Stimulated activated CD8-positive, alpha-beta memory T cell treated with anti-CD3 and anti-CD28 coated beads, Interleukin-15, amount 100 ng/mL, for 24 hours (primary cell): ENCODE data around the gene ZC3H7A.

Source experiments
- DNase-seq: peaks from one replicate; pipeline ENCODE4 v3.0.0-alpha.2; 2020; ENCODE audit warnings: low read depth

Gene ZC3H7A

DNA sequence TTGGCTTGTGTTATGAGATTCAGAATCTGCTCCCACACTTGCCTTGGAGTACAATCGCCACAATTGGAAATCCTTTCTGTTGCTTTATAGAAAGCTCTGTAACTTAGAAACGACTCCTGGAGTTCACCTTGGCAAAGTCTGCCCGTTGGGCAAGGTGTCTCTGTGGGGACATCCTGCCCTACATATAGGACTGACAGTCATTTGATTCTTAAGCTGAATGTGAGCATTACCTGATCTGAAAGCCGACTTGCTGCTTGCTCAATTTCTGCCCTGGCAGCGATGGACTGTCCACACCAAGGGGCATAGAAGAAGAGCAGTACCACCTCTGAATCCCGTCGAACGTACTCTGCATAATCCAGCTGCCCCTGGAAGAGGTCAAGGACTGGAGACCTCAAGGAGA is 61.3 kb downstream of the ZC3H7A start:
- DNase-seq, result no peak

DNA sequence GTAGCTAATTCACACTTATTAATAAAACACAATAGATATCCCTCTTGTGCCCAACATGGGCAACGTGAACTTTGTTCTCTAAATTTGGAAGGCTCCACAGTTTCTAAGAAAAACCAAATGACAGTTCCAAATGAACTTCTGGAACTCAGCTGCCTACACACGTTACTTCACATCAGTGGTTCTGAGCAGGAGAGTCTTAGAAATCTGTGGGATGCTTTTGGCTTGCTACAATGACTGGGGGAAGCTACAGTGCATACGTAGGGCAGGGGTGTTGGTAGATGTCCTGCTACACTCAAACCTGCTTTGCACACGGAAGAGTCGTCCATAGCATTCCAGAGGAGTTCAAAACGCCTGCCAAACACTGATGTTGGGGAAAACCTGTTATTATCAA is 62.4 kb downstream of the ZC3H7A start:
- no peak for DNase-seq

DNA sequence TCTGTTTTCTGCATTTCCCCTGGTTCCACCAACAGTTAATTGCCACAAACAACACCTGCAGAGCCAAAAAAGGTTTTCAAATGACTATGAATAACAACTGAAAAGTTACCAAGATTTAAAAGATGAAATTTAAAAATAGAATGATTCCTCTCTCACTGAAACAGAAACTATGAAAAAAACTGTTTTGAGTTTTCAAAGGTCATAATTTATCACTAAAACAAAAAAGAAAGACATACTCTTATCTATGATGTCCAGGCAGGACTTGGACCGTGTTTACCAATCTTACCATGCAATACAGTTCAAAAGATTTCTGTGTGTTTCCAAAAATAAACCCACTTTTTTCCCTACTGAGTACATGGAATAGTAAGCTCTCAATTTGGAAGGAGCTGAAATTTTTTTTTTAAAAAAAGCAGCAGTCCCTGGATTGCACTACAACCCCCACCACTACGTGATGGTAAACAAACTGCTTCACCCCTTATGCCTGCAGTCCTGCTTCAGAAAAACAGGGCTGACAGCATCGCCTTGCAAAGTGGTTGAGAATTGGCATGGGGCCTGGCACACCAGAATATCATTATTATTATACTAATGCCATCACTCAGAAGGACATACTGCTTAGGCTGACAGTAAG is 62.9 kb downstream of the ZC3H7A start:
- no peak for DNase-seq

DNA sequence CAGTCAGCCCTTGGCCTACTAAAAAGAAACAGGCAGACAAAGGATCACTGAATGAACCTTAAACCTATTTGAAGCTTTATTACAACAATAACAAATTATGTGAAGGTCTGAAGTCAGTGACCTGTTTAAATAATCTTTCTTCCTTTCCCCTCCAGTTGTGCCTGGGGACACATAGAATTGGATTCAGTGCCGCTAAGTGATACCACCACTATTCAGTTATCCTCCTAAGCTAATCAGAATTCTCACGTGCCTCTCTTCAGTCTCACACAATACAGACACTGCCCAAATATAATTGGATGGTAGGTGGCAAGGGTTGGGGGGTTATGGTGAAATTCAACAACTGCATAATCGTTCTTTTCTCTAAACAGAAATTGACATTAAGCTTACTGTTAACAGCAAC is 65.8 kb downstream of the ZC3H7A start:
- DNase-seq, result no peak

DNA sequence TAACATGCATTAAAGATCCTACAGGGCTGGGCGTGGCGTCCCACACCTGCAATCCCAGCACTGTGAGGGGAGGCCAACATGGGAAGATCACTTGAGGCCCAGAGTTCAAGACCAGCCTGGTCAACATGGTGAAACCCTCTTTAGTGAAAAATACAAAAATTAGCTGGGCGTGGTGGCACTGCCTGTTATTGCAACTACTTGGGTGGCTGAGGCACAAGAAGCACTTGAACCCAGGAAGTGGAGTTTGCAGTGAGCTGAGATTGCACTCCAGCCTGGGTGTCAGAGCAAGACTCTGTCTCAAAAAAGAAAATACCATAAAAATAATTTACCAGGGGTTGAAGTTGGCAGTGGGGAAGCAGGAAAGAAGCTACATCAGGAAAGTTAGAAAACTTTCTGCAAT is 67.3 kb downstream of the ZC3H7A start:
- no peak for DNase-seq

DNA sequence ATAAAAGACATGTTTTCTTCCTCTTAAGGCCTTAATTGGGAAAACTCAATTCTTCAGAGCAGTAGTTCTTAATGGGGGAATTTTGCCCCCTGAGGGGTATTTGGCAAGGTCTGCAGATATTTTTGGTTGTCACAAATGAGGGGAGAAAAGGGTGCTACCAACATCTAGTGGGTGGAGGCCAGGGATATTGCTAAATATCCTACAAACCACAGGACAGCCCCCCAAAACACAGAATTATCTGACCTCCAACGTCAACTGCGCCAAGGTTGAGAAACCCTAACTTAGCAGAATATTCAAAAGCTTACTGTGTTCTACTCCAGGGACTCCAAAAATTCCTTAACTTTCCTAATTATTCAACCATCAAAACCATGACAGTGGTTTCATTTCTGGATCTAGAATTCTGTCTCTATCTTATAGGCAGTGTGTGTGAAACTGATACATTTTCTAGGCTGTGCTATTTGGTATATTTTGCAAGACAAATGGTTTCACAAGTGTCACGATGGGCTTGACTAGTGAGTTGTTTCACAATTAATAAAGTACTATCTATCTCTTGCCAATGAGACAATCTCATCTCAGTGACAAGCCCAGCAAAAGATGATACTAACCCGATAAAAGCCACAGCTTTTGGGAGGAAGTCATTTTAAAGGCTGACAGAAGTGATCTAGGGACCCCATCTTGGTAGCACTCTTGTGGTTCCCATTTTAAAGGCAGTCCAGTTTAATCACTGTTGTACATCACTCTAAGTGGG is 69.1 kb downstream of the ZC3H7A start:
- no peak for DNase-seq

DNA sequence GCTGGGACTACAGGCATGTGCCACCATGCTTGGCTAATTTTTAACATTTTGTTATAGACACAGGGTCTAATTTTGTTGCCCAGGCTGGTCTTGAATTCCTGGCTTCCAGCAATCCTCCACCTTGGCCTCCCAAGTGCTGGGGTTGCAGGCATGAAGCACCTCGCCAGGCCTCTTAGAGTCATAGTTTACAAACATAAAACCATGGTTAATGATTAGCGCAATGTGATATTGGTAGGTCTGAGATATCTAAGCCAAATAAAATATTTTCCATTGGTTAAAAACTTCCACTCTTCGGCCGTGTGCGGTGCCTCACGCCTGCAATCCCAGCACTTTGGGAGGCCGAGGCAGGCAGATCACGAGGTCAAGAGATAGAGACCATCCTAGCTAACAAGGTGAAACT is 71.0 kb downstream of the ZC3H7A start:
- no peak for DNase-seq

DNA sequence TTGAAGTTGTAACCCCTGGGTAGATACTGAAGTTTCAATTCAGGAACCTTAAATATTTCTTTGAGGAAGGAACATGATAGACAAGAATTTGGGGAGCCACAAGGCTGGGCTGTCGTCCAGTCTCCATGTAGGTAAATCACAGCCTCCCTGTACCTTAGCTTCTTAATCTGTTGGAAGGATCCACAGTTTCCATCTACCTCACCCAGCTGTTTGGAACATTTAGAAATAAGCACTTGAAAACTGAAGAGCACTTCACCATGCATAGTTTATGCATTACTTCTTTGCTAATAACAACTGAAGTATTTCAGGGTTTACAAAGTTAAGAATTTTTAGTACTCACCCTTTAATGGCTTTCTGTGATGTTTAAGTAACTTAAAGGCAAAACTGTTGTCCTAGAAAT is 71.6 kb downstream of the ZC3H7A start:
- DNase-seq, result no peak

DNA sequence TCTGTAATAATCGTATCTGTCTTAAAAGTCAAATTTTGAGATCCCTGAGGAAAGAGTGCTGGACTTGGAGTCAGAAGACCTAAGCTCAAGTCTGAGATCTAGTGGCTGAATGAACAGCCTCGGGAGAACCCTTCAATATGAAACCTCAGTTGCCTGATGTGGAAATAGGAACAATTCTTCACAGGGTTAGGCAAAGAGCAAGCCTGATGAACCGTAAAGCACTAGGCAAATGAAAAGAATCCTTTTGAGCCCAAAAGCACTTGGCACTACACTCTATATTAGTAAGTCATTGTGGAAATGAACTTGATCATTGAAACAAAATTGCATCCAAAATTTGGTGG is 74.6 kb downstream of the ZC3H7A start:
- no peak for DNase-seq

DNA sequence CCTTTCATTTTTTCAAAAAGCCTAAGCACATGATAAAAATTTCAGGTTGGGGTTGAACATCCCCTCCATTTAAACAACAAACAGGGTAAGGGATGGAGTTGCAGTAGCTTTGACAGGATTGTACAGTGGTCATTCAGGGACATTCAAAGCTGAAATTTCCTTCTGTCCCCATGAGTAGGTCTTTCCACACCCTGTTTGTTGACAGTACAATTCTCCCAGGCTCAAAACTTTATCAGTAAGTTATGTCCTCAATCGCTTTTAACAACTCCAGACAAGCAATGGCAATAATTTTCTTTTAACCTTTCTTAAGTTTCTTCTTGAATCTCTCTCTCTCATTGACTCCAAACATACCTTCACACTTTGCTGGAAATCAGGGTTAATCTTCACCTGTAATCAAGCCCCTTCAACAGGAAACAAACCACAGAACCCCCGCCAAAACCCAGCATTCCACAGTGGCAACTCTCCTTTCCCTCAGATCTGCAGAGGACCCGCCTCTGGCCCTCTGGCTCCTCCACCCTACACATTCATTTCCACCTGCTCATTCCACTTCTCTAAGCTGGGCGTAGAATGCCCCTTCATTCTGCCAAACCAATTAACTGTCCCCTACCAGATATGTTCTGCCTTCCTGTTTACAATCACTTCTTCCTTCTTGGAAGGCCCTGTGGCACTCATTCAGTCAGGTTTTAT is 75.1 kb downstream of the ZC3H7A start:
- no peak for DNase-seq

DNA sequence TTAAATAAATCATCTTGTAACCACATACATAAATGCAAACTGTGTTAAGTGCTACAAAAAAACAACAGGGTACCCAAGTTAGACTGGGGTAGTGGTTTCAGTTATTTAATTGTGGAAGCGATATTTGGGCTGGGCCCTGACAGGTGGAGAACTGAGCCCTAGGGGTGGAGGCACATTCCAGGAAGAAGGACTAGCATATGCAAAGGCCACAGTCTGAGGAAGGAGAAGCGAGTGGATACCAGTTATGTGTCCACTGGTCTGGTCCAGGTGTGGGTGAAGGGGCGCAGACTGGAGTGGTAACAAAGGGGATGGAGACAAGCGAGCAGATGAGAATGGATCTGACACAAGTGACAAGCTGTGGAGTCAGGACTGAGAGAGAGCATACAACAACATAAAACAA is 77.3 kb downstream of the ZC3H7A start:
- DNase-seq, result no peak

DNA sequence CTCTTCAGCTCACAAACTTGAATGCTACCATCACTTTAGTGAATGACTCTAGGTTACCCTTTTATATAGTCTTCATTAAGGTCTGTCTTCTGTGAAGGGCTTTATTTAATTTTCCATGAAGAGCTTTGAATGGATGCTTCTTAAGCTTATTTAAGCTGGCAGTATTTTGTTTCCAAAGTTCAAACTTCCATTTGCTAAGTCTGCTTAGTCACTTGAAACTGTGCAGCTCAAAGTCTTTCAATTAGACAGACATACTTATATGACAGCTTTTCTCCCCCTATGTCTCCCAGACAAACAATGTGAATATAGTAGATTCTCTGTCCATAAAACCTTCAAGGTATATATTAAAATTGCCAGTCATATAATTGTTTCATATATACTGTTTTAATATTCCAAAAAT is 77.9 kb downstream of the ZC3H7A start:
- DNase-seq, result no peak

DNA sequence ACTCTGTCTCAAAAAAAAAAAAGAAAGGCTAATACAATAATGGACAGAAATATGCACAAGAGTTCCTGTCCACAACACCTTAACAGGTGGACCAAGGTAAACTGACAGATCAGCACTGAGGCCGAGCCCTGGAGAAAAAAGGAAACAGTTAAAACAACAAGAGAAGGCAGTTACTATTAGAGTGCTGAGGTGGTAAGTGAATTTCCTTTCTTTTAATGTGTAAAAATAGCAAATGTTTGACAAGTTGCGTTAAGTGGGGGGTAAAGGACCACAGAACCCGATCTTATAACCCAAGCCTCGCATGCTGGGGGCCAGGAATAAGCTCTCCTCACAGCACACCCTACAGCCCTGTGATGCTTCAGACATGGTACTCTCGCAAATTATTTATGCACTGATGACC is 79.2 kb downstream of the ZC3H7A start:
- no peak for DNase-seq

DNA sequence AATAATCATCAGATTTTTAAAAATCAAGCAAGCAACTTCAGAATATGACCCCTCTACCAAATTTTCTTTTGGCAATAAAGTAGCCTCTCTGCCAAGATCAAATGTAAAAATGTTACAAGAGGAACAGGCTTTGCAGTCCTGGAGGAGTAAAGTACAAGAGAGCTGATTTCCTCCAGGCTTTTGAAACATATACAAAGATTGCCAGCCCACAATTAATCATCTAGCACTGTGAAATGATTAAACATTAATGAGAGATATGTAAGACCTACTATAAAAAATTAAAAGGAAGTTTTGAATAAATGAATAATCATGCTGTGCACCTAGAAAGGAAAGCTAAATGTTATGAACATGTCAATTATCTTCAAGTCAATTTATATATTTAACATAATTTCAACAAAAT is 80.7 kb downstream of the ZC3H7A start:
- no peak for DNase-seq

DNA sequence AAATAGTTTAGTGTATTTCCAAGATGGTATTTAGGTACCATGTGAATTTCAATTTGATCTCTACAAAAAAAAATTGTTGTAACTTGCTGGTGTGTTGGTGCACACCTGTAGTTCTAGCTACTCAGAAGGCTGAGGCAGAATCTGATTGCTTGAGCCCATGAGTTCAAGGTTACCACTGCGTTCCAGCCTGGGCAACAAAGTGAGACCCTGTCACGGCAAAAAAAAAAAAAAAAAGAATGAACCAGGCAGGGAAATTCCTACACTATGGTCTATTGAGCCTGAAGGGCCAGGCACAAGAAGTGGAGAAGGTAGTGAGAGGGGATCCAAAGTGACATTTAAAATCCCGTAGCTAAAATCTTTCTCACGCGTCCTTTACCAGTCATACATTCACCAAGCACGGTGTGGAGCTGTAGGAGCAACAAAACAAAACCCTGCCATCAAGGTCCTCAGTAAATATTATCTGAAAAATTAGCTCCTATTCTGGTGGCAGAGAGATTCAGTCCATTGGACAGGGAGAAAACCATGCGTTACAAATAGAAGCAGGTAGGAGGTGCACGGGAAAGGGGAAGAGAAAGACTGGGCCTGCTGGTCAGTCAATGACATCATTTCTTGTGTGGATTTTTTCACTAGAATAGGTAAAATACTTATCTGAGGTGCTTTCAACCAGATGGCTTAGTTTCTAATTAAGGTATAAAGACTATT is 81.7 kb downstream of the ZC3H7A start:
- DNase-seq, result no peak

DNA sequence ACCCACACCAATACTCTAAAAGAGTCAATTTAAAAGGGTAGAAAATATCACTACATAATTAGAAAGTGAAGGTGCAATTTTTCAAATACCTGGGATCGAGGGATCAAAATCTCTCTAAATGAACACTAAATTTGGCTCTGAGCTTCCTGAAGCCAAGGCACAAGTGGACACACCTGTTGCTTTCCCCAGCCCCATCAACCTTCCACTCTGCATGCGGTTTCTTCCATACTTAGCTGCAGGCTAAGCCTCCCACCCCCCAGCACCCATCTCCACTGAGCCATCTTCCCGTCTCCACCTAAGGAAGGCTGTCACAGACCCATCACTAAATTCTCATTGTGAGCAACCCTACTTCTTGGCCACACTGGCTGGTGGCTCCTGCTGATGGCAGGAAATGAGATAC is 84.9 kb downstream of the ZC3H7A start:
- no peak for DNase-seq

DNA sequence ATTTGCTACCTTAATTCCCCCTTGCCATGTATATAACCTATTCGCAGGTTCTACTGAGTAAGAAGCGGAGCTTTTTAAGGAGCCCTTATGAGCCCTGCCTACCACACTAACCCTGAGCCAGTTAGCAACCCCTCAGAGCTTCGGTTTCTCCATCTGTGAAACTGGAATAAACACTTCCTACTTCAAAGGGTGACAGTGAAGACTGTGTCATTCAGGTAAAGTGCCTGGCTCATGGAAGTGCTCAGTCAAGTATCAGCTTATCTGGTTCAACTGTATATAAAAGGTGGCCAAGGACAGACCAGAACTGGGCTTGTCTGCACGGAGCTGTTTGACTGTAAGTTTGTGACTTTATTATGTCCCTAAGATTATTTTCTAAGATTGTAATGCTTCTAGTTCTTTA is 85.4 kb downstream of the ZC3H7A start:
- no peak for DNase-seq

DNA sequence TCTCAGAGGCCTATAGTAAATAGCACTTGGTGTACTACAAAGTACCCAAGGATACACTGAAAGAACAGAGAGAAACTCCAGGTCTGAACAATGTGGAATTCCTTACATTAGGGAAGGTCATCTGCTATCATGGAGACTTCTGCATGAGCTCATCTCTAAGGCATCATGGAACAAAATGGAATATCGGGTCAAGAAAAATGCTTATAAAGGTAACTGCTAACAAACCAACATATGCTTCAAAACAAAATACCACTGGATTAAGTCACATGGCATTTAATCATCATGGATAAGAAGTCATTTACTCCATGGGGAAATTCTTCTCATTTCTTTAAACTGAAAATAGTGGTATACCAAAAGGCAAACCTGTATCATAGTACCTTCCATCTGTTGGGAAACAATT is 88.6 kb downstream of the ZC3H7A start:
- DNase-seq, result no peak

DNA sequence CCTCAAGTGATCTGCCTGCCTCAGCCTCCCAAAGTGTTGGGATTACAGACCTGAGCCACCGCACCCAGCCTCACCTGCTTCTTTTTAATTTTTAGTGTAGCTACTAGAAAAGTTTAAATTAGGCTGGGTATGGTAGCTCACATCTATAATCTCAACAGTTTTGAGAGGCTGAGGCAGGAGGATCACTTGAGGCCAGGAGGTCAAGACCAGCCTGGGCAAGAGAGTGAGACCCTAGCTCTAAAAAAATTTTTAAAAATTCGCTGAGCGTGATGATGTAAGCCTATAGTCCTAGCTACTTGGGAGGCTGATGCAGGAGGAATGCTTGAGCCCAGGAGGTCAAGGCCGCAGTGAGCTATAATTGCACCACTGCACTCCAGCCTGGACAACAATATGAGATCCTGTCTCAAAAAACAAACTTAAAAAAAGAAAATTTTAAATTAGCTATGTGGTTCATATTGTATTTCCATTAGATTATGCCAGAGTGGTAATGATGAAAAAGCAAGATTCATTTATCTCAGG is 89.3 kb downstream of the ZC3H7A start:
- no peak for DNase-seq

DNA sequence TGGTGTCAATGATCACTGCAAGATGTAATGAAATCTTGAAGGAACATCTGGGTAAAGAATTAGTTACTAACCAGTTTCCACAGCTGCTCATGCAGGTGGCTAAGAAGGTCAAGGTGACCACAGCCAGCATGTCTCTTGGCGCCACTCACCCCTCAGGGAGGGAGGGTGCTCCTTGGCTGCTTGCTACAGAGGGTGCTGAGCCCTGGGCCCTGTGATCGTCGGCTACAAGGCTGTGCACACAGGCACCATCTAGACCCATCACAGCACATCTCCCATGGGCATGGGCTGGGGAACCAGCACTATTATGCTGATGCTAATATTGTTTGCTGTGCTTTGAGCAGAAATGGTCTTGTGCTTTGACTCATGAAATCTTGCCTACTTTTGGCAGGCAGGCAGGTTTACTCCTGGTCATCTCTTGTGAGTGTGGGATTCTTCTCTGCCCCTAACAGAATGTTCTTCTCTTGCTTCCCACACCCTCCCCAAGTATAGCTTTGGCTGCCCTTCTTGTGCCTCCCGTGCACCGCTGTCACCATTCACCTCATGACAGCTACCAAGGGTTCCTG is 90.8 kb downstream of the ZC3H7A start:
- DNase-seq, result no peak

DNA sequence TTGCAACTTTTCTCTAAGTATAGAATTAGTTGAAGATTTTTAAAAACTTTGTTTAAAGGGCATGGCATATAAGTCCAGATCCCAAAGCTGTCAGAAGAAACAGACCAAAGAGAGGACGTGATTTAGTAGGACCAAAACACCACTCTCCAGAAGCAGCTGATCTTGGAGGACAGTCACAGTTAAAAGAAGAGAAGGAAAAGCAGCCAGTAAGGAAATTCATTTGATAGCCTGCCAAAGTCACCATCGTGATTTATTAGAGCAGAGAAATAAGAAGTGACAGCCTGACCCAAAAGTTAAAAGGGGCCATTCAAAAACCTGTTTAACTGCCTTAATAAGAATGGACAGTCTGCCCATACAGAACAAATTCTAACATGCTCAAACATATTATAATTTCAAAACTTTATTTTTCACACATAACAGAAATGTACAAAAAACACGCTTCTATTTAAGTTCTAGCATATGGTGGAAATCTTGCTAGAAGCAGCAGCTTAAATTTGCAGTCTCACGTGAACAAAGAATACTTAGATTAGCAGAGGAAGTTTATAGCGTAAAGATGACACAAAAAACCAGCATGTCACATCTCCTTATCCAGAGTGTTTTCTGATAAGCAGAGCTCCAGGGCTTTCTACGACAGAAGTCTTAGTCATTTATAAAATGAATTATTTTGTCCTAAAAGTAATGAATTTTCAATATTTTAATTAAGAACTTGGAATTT is 91.6 kb downstream of the ZC3H7A start:
- no peak for DNase-seq
